Epithelial cell of proximal tubule (primary cell): Measurements from ENCODE around the gene MORN3. TPM values are rescaled to one million over a fixed set of nuclear protein-coding genes. Genes with fewer than 3 reads are reported as not detected.
"Not testable (repeated sequence)": the region's sequence is repeated elsewhere in the genome, so short reads cannot be mapped to it uniquely, and the experiment has no call there.

Source experiments
- DNase-seq: peaks from one replicate; pipeline ENCODE4 v3.0.0-alpha.2; 2011; ENCODE audit warnings: low read depth
- H3K4me3 ChIP-seq: 2 replicates; pipeline ENCODE4 v1.5.1; 2011; ENCODE audit warnings: low read depth, mild to moderate bottlenecking, low read length
- CTCF ChIP-seq: conservative IDR thresholded peaks from 2 replicates; pipeline ENCODE4 v1.5.1; 2012; ENCODE audit warnings: low read depth, mild to moderate bottlenecking, low read length
- total RNA-seq: library from RNA; depleted of rRNA; stranded (reverse); fragments of >200 nt; gene quantifications from 2 replicates; pipeline ENCODE4 v1.2.3, GENCODE V29; 2015

Gene MORN3
- total RNA-seq, 1 donor from 2014 or later: 0.81 TPM

- peak within 1 kb of the TSS; percentile 96 for H3K4me3 ChIP-seq
- TF ChIP-seq CTCF: peak; percentile 8
- DNase-seq: no peak
Observed at GRCh38 chr12:121712461-121713256, 43.2 kb upstream of the MORN3 start, which contains the start of gene TMEM120B. Gene TMEM120B (plus strand): TSS chr12:121712752. CDS start chr12:121712896, 144 bp downstream.

GRCh38 chr12:121712190-121712460 is 42.7 kb upstream of the MORN3 start:
- TF ChIP-seq CTCF: no peak
- peak overlapping the region; percentile 96 for H3K4me3 ChIP-seq
- DNase-seq: no peak

- no peak for TF ChIP-seq CTCF
- peak overlapping the region; percentile 96 for H3K4me3 ChIP-seq
- no peak for DNase-seq
Observed at GRCh38 chr12:121711361-121712189, 42.1 kb upstream of the MORN3 start.

- TF ChIP-seq CTCF: peak; percentile 14
- DNase-seq: peak; percentile 64
- no peak overlapping the region for H3K4me3 ChIP-seq
Observed at GRCh38 chr12:121709478-121709961, 40.1 kb upstream of the MORN3 start.

GRCh38 chr12:121709064-121709424 is 39.6 kb upstream of the MORN3 start:
- H3K4me3 ChIP-seq, DNase-seq: not testable (repeated sequence)

- no peak for TF ChIP-seq CTCF
- no peak overlapping the region for H3K4me3 ChIP-seq
- no peak for DNase-seq
Observed at GRCh38 chr12:121708313-121709063, 39.0 kb upstream of the MORN3 start.

- TF ChIP-seq CTCF: no peak
- no peak for DNase-seq
- H3K4me3 ChIP-seq: no peak overlapping the region
Observed at GRCh38 chr12:121705514-121705913, 36.1 kb upstream of the MORN3 start.
